Colonic mucosa (tissue), 4 donors: ENCODE measurements around the gene SEM1. TPM values are rescaled to one million over a fixed set of nuclear protein-coding genes. Genes with fewer than 3 reads are reported as not detected.

Experiments used
- DNase-seq: peaks from one replicate; pipeline ENCODE4 v3.0.0-alpha.2; 2020
- H3K27ac ChIP-seq: fragments of 200-600 bp; one replicate; pipeline ENCODE4 v1.8.0; 2021
- H3K27me3 ChIP-seq: fragments of 200-600 bp; one replicate; pipeline ENCODE4 v1.8.0; 2021
- H3K36me3 ChIP-seq: fragments of 200-600 bp; one replicate; pipeline ENCODE4 v1.8.0; 2021
- H3K4me1 ChIP-seq: fragments of 200-600 bp; one replicate; pipeline ENCODE4 v1.8.0; 2021; ENCODE audit warnings: mild to moderate bottlenecking
- H3K4me3 ChIP-seq: fragments of 200-600 bp; one replicate; pipeline ENCODE4 v1.8.0; 2021
- H3K9ac ChIP-seq, 2 donors: one replicate each; pipeline ENCODE4 v1.7.0; 2013; ENCODE audit warnings: control low read depth in 2 of 2, low read depth in 2 of 2, low read length in 2 of 2
- H3K9me3 ChIP-seq: fragments of 200-600 bp; one replicate; pipeline ENCODE4 v1.8.0; 2021
- CTCF ChIP-seq: fragments of 200-600 bp; IDR thresholded peaks from one replicate; pipeline ENCODE4 v1.8.0; 2022; ENCODE audit warnings: antibody characterized with exemption, mild to moderate bottlenecking
- intact Hi-C: fragments of 100-400 bp; cut with DNase I; formaldehyde crosslinking; loops from one replicate; pipeline ENCODE4 v1.14.1; 2022
- total RNA-seq, 2 donors: library from RNA; stranded (reverse); fragmentation: NEBNext Ultra II Directional in 1 of 2; extraction: Animal tissue kit (Norgen Biotek cat#: 25700) in 1 of 2; gene quantifications; one replicate each; pipeline ENCODE4 v1.2.1, GENCODE V29; 2021
- donor health status: healthy.
- donor health status: DM: no; HTN: no; CAD: no.
- donor health status: DM: no; HTN: no; CAD: no.

SEM1 gene
- total RNA-seq, 2 donors from 2014 or later: 46.3 to 53.5 TPM

- no peak for TF ChIP-seq CTCF
- no peaks in the 10 kb centered on the region for H3K27me3 ChIP-seq
- no peak overlapping the region for H3K27ac ChIP-seq
- H3K9ac ChIP-seq: no peak overlapping the region
- no peaks in the 10 kb centered on the region for H3K36me3 ChIP-seq
- intact Hi-C loops: no loop called here
- no peaks in the 10 kb centered on the region for H3K4me1 ChIP-seq
- no peak overlapping the region for H3K4me3 ChIP-seq
- DNase-seq: no peak
- H3K9me3 ChIP-seq: no peaks in the 10 kb centered on the region
These were observed 29.1 kb upstream of the SEM1 start for GRCh38 chr7:96738705-96739104.

DNA sequence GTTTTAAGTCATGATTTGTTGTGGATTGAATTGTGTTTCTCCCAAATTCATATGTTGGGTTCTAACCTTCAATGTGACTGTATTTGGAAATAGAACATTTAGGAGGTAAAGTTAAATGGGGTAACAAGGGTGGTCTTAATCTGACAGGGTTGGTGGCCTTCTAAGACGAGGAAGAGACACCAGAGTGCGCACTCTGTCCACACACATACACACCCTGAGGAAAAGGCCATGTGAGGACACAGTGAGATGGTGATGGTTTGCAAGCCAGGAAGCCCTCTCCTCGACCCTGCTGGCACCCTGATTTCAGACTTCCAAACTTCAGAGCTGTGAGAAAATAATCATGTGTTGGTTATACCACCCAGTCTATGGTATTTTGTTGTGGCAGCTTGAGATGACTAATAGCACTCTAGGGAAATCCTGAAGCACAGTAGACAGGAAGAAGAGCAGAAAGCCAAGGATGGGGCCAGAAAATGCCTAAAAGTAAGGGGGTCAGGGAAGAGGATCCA is 28.0 kb upstream of the SEM1 start:
- no peaks in the 10 kb centered on the region for H3K27me3 ChIP-seq
- no peaks in the 10 kb centered on the region for H3K4me1 ChIP-seq
- TF ChIP-seq CTCF: no peak
- no peak for DNase-seq
- no peaks in the 10 kb centered on the region for H3K36me3 ChIP-seq
- intact Hi-C loops: no loop called here
- no peak overlapping the region for H3K27ac ChIP-seq
- H3K9me3 ChIP-seq: no peaks in the 10 kb centered on the region
- no peak overlapping the region for H3K4me3 ChIP-seq
- no peak overlapping the region for H3K9ac ChIP-seq

DNA sequence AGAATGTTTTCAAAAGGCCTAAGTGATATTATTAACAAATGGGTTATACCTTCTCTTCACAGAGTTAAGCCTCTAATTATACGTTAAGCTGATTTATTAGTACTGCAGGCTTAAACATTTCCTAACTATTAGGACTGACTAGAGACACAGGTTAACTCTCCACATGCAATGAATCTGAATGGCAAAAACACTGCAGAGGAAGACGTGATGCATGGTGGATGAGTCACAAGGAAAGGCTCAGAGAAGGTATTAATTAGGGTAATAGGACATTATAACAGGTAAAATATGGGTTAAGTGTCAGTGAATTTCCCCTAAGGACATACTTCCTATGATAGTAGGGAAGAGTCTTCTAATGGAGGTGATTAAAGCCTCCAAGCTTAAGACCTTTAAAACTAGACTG is 24.7 kb upstream of the SEM1 start:
- no peaks in the 10 kb centered on the region for H3K27me3 ChIP-seq
- no peaks in the 10 kb centered on the region for H3K4me1 ChIP-seq

DNA sequence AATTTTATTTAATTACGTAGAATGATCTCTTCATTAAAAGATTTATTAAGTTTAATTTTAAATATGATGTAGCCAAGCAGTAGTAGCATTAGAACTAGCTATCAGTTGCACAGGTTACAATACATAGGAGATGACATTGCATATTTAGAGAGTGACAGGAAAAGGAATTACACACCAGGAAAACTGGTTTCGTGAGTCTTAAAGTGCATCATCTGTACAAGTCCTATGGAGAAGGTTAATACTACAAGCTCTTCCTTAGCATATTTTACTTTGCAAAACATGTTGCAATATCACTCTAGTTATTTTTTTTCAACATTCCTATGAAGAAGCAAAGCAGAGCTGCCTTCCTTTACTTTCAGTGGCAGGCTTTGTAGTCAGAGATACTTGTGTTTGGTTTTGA is 20.2 kb upstream of the SEM1 start:
- H3K4me3 ChIP-seq: no peak overlapping the region
- no peak overlapping the region for H3K9ac ChIP-seq
- H3K36me3 ChIP-seq: no peaks in the 10 kb centered on the region
- H3K27me3 ChIP-seq: no peaks in the 10 kb centered on the region
- TF ChIP-seq CTCF: no peak
- no peak for DNase-seq
- intact Hi-C loops: no loop called here
- no peaks in the 10 kb centered on the region for H3K4me1 ChIP-seq
- H3K27ac ChIP-seq: no peak overlapping the region
- H3K9me3 ChIP-seq: no peaks in the 10 kb centered on the region

More for the DNA sequence above, 24.7 kb upstream of the SEM1 start:
- DNase-seq: no peak
- H3K9ac ChIP-seq: no peak overlapping the region
- H3K27ac ChIP-seq: no peak overlapping the region
- no peaks in the 10 kb centered on the region for H3K9me3 ChIP-seq
- TF ChIP-seq CTCF: no peak
- no peak overlapping the region for H3K4me3 ChIP-seq
- no peaks in the 10 kb centered on the region for H3K36me3 ChIP-seq
- intact Hi-C loops: no loop called here

DNA sequence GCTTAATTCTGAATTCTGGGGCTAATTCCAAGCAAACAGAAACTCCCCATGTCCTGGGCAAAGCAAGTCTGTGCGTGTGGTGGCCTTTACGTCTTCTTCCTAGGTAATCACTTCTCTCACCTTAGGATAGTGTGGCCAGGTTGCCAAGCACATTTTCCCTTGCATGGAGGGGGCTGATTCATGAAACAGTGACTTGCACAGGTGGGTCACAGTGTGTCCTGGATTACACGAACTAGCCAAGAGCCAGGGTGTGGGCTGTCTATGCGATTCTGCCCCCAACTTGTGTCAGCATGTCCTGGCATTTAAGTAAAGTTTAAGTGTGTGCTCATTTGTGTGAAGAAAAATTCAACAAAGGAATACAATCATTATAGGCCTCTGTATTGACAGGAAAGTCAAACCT is 18.5 kb upstream of the SEM1 start:
- H3K27ac ChIP-seq: no peak overlapping the region
- no peaks in the 10 kb centered on the region for H3K27me3 ChIP-seq
- H3K36me3 ChIP-seq: no peaks in the 10 kb centered on the region
- TF ChIP-seq CTCF: no peak
- H3K9me3 ChIP-seq: no peaks in the 10 kb centered on the region
- H3K9ac ChIP-seq: no peak overlapping the region
- H3K4me3 ChIP-seq: no peak overlapping the region
- H3K4me1 ChIP-seq: no peaks in the 10 kb centered on the region
- DNase-seq: no peak
- intact Hi-C loops: no loop called here
